IMR-90 (cell line): ENCODE data around the gene SPAG9.

Experiments
- CTCF ChIP-seq: conservative IDR thresholded peaks from 2 replicates; pipeline ENCODE4 v1.5.1; 2012; ENCODE audit warnings: mild to moderate bottlenecking, low read depth, low read length, improper control_type of control experiment
- POLR2A ChIP-seq: IDR thresholded peaks from 2 replicates; pipeline ENCODE4 v1.6.1; 2012; ENCODE audit warnings: mild to moderate bottlenecking, low read depth, low read length

DNA sequence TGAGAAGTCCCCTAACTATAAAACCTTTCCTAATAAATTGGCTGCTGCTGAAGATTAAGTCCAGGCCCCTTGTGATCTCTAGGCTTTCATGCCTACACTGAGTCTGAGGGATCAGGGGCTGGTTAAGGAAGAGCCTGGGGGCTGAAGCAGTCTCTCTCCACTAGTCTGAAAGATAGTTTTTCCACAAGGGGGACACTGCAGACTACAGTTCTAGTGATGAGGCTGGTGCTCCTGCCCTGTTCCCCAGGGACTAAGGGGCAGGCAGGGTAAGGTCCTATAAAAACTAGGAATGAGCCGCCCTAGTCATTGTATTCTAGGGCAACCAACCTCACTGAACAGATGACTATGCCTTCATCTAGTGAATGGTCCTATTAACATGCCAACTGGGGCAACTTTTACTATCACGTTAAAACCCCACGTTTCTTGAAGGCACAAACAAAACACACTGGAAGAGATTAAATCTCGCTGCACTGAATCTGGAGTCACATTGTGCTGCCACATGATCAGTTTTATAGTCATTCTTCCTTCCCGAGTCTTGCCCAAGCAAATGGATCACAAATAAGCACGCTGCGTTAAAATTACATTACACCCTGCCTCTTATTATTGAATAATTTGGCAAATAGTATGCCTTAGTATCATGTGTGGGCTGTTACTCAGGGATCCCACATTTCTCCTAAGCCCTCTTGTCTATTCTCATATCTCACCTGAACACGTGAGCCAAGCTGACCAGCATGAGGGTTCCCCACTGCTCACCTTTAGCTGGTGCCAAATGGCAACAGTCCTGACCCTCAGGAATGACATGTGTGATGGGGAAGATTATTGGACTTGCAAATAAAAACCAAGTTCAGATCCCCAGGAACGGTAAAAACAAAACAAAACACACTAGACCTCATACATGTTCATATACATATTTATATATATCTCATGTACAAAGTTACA lies 159.1 kb downstream of the SPAG9 start:
- TF ChIP-seq CTCF (no peak), POLR2A (no peak)
